GM10266 (cell line): ENCODE data around the gene FUBP3.

Source experiments
- DNase-seq: peaks from one replicate; pipeline ENCODE4 v3.0.0; 2012; ENCODE audit errors: extremely low spot score
- TF ChIP-seq, protein P1 (sequence below): IDR thresholded peaks from 2 replicates; pipeline ENCODE4 v1.5.1; 2012; ENCODE audit warnings: mild to moderate bottlenecking, low read depth; ENCODE audit not compliant: control insufficient read depth, insufficient read depth; ENCODE audit errors: missing control alignments

Gene FUBP3

DNA sequence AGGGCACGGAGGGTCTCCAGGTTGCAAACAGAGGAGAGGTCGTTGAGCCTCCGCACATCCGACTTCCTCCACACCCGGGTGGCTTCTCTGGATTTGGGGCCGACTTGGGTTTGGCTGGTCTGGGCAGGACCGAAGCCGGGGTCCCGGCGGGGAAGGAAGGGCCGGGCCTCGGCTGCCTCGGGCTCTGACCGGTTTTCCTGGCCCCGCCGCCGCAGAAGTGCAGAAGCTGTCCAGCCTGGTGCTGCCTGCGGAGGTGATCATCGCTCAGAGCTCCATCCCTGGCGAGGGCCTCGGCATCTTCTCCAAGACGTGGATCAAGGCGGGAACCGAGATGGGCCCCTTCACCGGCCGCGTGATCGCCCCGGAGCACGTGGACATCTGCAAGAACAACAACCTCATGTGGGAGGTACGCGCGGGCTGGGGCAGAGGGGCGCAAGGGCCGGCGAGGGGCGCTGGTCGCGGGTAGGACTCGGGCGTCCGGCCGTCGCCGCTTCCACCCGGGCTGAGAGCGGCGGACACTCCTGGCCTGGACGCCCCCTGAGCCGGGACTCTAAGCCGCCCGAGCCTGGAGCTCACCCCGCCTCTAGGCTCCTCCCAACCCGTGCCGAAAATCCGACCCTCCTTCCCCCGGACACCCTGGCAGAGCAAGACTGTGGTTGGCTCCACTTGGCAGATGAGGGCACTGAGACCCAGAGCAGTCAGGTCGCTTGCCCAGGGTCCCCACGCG lies 87.2 kb downstream of the FUBP3 start:
- TF ChIP-seq, protein P1, sequence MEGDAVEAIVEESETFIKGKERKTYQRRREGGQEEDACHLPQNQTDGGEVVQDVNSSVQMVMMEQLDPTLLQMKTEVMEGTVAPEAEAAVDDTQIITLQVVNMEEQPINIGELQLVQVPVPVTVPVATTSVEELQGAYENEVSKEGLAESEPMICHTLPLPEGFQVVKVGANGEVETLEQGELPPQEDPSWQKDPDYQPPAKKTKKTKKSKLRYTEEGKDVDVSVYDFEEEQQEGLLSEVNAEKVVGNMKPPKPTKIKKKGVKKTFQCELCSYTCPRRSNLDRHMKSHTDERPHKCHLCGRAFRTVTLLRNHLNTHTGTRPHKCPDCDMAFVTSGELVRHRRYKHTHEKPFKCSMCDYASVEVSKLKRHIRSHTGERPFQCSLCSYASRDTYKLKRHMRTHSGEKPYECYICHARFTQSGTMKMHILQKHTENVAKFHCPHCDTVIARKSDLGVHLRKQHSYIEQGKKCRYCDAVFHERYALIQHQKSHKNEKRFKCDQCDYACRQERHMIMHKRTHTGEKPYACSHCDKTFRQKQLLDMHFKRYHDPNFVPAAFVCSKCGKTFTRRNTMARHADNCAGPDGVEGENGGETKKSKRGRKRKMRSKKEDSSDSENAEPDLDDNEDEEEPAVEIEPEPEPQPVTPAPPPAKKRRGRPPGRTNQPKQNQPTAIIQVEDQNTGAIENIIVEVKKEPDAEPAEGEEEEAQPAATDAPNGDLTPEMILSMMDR, result no peak
- peak; percentile 43 for DNase-seq

DNA sequence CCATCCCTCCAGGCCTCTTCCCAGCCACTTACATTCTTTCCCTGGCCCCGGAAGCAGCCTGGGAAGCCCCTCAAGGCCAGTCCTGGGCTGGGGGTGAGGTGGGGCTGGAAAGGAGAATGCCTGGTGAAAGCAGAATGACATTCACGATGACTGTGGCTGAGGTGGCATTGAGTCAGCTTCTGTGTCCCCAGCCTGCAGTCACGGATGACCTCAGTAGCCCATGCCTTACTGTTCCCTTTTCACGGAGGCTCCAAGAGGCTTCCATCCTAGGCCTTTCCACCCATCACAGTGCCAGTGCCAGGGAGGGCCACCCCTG lies 87.7 kb downstream of the FUBP3 start:
- TF ChIP-seq, protein P1, result no peak
- no peak for DNase-seq

DNA sequence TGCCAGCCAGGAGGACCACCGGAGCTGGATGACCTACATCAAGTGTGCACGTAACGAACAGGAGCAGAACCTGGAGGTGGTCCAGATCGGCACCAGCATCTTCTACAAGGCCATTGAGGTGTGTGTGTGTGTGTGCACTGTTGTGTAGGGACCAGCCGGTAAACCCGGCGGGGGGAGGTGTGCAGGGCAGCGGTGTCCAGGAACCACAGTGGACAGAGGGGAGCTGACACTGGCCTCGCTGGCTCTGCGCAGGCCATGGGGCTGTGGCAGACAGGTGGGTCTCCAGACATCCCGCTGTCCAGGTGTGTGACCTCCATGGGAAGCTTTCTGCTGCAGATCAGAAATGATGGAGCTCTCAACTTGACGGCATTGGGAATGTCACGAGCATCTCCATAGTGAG lies 88.8 kb downstream of the FUBP3 start:
- TF ChIP-seq, protein P1, result no peak
- no peak for DNase-seq

DNA sequence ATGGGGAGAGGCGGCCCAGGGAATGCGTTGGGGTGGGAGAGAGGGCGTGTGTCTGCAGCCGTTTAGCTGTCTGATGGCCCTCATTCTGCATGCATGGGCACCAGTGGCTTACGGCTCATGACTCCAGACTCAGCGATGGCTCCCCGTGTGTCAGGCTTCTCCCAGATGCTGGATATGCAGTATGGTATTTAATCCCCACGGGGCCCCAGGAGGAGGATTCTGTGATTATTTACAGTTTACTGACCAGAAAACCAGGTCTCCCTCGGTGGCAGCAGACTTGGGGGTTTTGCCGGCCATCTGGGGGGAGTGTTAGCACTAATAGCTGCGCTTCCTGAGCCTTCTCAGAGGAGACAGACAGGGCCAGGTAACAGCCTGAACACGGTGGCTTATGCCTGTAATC lies 89.3 kb downstream of the FUBP3 start:
- TF ChIP-seq, protein P1, result no peak
- no peak for DNase-seq

DNA sequence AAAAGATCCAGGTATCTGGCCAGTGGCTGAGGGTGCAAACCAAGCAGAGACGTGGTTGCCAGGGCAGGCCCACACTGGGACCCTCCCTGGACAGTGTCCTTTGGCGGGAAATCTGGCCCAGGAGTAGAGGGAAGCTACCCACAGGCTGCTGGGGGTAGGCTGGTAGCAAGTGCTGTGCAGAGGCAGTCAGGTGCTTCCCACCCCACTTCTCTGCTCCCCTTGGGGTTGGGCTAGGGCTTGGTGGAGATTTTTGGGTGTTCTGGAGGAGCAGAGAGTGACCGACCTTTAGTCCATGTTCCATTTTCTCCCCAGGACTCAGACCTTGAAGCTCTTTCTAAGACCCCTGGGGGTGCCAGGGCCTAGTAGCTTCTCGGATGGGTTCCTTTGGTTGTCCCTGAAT lies 90.6 kb downstream of the FUBP3 start:
- TF ChIP-seq, protein P1, result no peak

DNA sequence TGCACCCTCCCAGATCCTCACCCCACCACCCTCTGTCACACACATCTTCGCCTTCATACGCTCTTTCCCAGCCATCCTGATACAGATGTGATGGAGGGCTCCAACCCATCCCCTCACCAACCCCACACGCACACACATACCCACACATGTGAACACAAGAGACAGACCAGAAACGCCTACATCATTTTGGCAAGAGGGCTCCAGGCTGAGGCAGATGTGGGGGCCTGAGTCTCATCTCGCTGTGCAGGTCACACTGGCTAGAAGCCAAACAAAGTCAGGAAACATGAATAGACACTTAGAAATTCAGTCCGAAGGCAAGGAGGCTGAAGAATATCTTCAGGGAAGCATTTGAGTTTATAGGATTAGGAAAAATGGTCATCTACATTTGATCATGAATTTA lies 91.3 kb downstream of the FUBP3 start:
- TF ChIP-seq, protein P1, result no peak

More for the DNA sequence above, 90.6 kb downstream of the FUBP3 start:
- no peak for DNase-seq

DNA sequence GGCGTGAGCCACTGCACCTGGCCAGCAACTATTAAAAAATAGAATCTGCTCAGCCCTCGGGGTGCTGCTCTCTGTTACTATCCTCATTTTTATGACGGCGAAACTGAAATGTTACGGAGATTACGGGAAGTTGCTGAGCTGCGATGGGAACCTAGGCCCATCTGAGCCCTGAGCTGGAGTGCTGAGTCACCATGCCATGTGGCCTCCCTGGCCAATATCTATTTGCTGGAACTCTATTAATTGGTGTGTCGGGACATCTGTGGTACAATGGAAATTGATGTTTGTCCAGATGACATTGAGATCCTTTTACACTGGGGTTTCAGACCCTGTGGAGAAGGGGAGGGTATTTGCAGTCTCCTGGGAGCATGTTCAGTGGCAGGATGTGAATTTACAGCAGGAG lies 93.1 kb downstream of the FUBP3 start:
- no peak for DNase-seq

More for the DNA sequence above, 91.3 kb downstream of the FUBP3 start:
- DNase-seq, result no peak

More for the DNA sequence above, 93.1 kb downstream of the FUBP3 start:
- TF ChIP-seq, protein P1, result no peak
